Mucosa of descending colon (tissue), 3 donors: ENCODE measurements around the gene SNX3. TPM values are rescaled to one million over a fixed set of nuclear protein-coding genes. Genes with fewer than 3 reads are reported as not detected.

ENCODE experiments used
- ATAC-seq: fragments of 200-7000 bp; cut with Tn5 transposase; one replicate; pipeline ENCODE4 v1.9.1; 2020; ENCODE audit warnings: mild to moderate bottlenecking, moderate library complexity
- DNase-seq, 3 donors: peaks; one replicate each; pipeline ENCODE4 v3.0.0-alpha.2; 2020
- H3K36me3 ChIP-seq: fragments of 200-600 bp; one replicate; pipeline ENCODE4 v1.8.0; 2021; ENCODE audit warnings: low read depth, mild to moderate bottlenecking
- H3K4me1 ChIP-seq: fragments of 200-600 bp; one replicate; pipeline ENCODE4 v1.8.0; 2021; ENCODE audit warnings: low read depth, mild to moderate bottlenecking
- H3K4me3 ChIP-seq: fragments of 200-600 bp; one replicate; pipeline ENCODE4 v1.8.0; 2021; ENCODE audit warnings: mild to moderate bottlenecking
- H3K9me3 ChIP-seq: fragments of 200-600 bp; one replicate; pipeline ENCODE4 v1.8.0; 2021; ENCODE audit warnings: mild to moderate bottlenecking
- intact Hi-C, 2 donors: fragments of 100-400 bp; cut with DNase I in 1 of 2; cut with micrococcal nuclease in 1 of 2; formaldehyde crosslinking; loops; one replicate each; pipeline versions ENCODE4 v1.11.0 to v1.11.1; 2022; cut with DNase I, micrococcal nuclease
- total RNA-seq, 3 donors: library from RNA; stranded (reverse); fragmentation: NEBNext Ultra II Directional in 2 of 3; extraction: Animal tissue kit (Norgen Biotek cat#: 25700) in 2 of 3; gene quantifications; one replicate each; pipeline versions ENCODE4 v1.2.1 to v1.2.4, GENCODE V29; 2021 to 2023
- TF ChIP-seq, protein P1 (sequence below): fragments of 200-600 bp; IDR thresholded peaks from one replicate; pipeline ENCODE4 v1.8.0; 2022; ENCODE audit warnings: antibody characterized with exemption, mild to moderate bottlenecking
- donor health status: DM: no; HTN: no; CAD: no; lungs with moderate emphysema.
- donor health status: DM: no; HTN: no; CAD: no.
- donor health status: DM: no; HTN: yes; CAD: no.

Gene SNX3
- total RNA-seq, 3 donors from 2014 or later: 97.8 to 139 (median 103) TPM

DNA sequence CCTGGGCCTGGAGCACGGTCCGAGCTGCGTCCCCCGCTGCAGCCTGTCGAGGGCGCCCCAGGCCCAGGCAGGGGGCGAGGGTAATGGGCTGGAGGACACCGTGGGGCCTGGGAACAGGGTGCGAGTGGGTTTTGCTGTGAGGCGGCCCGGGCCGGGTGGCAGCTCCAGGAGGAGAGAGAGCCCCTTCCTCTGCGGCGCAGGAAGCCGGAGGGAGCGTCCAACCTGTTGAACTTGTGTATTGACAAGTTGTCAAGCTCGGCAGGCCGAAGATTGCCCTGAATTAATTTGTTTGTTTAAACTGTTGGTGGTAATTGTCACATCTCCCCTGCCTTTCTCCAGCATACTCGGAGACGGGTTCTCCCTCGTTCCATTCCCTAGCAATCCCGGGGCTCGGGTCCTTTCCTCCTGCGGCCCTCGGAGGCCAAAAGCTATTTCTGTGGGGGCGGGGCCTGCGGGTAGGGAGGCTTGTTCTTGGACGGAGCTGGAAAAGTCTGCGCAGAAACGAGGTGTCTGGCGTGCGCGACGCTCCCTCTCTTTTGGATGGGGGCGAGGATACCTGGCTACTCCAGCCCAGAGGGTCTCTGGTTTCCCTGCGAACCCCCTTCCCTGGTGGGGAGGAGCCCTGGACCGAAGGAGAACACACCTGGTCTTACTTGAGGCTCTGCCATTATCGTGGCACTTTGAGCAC is 85.1 kb downstream of the SNX3 start:
- peaks cover 14% of the 10 kb centered on the region for H3K4me1 ChIP-seq
- no peaks in the 10 kb centered on the region for H3K36me3 ChIP-seq
- ATAC-seq (peak; percentile 70), DNase-seq (peak in 1 of 3 donors; percentile 44)
- intact Hi-C loops: no loop called here
- TF ChIP-seq, protein P1, sequence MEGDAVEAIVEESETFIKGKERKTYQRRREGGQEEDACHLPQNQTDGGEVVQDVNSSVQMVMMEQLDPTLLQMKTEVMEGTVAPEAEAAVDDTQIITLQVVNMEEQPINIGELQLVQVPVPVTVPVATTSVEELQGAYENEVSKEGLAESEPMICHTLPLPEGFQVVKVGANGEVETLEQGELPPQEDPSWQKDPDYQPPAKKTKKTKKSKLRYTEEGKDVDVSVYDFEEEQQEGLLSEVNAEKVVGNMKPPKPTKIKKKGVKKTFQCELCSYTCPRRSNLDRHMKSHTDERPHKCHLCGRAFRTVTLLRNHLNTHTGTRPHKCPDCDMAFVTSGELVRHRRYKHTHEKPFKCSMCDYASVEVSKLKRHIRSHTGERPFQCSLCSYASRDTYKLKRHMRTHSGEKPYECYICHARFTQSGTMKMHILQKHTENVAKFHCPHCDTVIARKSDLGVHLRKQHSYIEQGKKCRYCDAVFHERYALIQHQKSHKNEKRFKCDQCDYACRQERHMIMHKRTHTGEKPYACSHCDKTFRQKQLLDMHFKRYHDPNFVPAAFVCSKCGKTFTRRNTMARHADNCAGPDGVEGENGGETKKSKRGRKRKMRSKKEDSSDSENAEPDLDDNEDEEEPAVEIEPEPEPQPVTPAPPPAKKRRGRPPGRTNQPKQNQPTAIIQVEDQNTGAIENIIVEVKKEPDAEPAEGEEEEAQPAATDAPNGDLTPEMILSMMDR: no peak
- no peaks in the 10 kb centered on the region for H3K9me3 ChIP-seq
- H3K4me3 ChIP-seq: no peak overlapping the region

DNA sequence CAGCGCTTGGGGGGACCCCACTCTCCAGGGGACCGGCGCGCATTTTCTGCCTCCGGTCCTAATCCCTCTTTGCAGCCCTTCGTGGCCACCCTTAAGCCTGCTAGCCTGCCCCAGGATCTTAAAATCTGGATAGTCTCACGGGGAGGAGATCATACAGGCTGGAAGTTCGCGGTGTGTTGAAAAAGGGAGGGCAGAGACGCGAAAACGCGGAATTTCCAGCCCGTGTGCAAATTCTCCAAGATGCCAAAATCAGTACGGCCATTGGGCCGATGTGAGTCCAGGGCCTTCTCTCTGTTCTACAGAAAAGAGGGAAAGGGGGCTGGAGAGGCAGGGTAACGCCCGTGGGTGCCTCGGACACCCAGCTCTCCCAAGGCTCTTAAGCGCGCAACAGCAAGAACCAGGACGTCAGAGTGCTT is 85.7 kb downstream of the SNX3 start:
- TF ChIP-seq, protein P1: no peak
- no peaks in the 10 kb centered on the region for H3K36me3 ChIP-seq
- H3K4me1 ChIP-seq: peaks cover 14% of the 10 kb centered on the region
- no peaks in the 10 kb centered on the region for H3K9me3 ChIP-seq
- ATAC-seq: no peak
- intact Hi-C loops: no loop called here
- H3K4me3 ChIP-seq: no peak overlapping the region
- DNase-seq: no peak

DNA sequence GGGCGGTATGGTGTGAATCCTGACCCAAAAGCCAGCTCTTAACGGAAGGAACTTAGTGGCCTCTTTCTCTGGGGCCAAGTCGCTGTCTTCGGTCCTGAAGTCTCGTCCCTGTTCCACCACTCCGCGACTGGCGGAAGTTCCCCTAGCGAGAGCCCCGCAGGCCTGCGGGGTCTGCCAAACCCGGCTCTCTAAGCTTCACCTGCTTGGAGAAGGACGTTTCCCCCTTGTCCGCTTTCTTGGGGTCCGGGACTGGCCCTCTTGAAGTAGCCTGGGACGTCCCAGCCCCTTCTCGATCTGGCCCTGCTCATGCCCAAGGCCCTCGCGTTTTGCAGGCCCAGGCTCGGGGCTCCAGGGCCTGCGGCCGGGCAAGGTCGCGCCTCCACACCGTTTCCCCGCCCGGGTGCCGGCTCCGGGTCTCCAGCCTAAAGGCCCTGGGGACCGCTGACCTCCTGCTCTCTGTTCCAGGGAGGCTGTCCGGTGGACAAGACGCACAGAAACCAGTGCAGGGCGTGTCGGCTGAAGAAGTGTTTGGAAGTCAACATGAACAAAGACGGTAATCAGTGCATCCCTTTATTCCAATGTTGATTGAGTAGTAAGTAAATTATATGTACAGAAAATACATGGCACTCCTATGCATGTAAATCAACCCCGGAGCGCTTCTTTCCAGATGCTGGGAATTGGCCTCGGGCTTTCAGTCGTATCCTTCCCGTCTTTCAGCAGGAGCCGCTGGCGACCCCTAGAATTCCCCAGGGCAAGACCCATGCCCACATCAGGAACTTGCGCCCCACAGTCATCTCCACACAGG is 86.3 kb downstream of the SNX3 start:
- peaks cover 17% of the 10 kb centered on the region for H3K4me1 ChIP-seq
- no peak overlapping the region for H3K4me3 ChIP-seq
- no peak for ATAC-seq
- intact Hi-C loops: no loop called here
- H3K9me3 ChIP-seq: no peaks in the 10 kb centered on the region
- no peaks in the 10 kb centered on the region for H3K36me3 ChIP-seq
- TF ChIP-seq, protein P1: no peak
- peak in 2 of 3 donors; percentile 30 to 37 for DNase-seq

DNA sequence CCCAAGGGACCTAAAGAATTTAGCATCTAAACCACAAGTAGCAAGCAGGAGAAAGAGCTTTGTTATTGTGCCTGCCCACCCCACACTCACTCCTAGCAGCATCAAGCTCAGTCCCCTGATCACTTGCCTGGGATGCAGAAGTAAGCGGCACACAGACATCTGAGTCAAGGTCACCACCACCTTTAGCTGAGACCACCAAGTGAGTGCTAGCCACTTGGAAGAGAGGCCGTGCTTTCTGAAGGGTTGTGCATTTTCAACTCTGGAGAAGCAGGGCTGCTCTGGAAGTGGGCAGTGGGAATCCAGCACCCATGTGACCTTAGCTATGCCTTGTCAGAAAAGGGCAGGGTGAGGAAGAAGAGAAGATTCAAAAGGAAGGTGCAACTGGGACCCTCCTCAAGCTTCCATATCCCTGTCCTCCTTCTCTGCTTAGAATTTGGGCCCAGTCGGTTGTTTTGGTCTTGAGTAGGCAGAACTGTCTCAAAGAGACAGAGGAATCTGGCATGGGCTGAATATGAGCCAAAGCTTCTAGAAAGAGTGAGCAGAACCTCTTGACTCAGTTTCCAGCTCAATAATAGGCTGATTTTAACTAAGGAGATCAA is 88.8 kb downstream of the SNX3 start:
- Histone ChIP-seq H3K9me3 (no peaks in the 10 kb centered on the region), H3K36me3 (no peaks in the 10 kb centered on the region), H3K4me1 (peaks cover 37% of the 10 kb centered on the region), H3K4me3 (no peak overlapping the region)
- no peak for DNase-seq
- intact Hi-C loops: no loop called here
- TF ChIP-seq, protein P1: no peak
- ATAC-seq: no peak

DNA sequence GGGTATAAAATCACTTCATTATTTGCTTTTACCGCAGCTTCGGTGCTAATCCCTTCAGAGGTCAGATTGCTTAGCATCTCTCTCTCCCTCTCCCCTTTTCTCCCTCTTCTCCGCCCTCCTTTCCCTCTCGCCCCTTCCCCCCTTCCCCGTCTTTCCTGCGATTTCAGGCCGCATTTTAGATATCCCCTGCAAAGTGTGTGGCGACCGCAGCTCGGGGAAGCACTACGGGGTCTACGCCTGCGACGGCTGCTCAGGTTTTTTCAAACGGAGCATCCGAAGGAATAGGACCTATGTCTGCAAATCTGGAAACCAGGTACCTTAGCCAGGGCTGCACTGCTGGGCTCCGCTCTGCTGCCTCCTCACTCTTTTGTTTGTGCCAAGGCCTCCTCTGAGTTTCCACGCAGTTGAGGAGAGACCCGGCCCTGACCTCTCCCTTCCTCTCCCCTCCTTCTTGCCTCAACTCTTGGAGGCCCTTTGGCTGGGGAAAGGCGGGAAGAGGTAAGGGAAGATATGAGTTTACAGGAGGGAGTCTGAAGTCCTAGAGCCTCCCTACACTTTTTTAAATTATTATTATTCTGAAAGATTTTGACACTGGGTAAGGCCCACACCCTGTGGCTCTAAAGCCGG is 89.4 kb downstream of the SNX3 start:
- Histone ChIP-seq H3K36me3 (no peaks in the 10 kb centered on the region), H3K4me3 (no peak overlapping the region), H3K4me1 (peaks cover 36% of the 10 kb centered on the region), H3K9me3 (no peaks in the 10 kb centered on the region)
- no peak for ATAC-seq
- TF ChIP-seq, protein P1: no peak
- no peak for DNase-seq
- intact Hi-C loops: no loop called here
